HT-29 (cell line): ENCODE measurements around the gene DDX5. TPM values are rescaled to one million over a fixed set of nuclear protein-coding genes. Genes with fewer than 3 reads are reported as not detected.

Experiments used
- DNase-seq: peaks from one replicate; pipeline ENCODE4 v3.0.0-alpha.2; 2015; ENCODE audit warnings: low spot score
- small RNA-seq: library from RNA; depleted of rRNA; stranded (forward); fragments of <200 nt; gene quantifications from one replicate; pipeline ENCODE3, GENCODE V24; 2014
- total RNA-seq: library from RNA; depleted of rRNA; stranded (reverse); fragments of >200 nt; shearing (Covaris generic); gene quantifications from 2 replicates; pipeline ENCODE4 v1.2.3, GENCODE V29; 2014; rRNA removed

Gene DDX5
- total RNA-seq, 1 experiment from 2014 or later, result 222 TPM

DNA sequence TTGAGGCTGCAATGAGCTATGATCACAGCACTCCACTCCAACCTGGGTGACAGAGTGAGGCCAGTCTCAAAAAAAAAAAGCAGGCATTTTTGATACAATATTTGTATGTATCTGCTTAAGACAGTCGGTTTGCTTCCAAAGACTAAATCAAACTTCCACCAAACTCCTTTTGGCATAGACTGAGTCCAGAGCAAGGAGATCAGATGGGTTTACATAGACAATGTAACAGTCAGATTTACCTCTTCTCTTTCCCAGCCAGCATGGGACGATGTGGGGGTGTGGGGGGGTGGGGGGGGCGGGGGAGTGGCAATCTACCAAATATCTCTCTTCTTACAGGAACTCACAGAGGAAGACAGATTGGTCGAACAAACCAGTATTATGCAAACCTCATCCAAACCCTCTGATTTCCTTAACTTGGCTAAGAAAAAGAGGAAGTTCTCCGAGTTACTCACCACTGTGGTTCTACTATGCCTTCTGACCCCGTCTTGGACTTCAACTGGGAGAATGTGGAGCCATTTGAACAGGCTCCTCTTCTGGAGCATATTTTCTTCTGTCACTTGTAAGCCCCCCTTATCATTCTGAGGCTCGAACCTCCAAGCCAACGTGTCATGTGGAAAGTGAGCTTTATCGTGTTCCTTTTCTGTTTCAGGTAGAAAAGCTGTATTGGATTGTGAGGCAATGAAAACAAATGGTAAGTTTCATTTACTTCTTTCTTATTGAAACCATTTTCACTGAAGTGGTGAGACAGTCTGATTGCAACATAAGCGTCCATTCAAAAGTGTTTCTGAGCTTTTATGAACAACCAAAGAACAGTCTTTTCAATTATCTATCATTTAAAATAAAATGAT lies 57.2 kb downstream of the DDX5 start, which contains the start of gene MILR1:
TSS of gene MILR1 (plus strand) at position 451 of the 848 bp plus-strand sequence. CDS start at position 505, 54 bp downstream.
- peak; percentile 81 for DNase-seq

Small RNA genes within 50 kb of the gene (small RNA-seq; reads per million reads assigned to genes)
- not detected for gene ATP5MFP4

Other genes starting within 250 kb of the DDX5 start
- 9.7 and 9.8 TPM in 2 replicates for gene TEX2, start 243.0 kb downstream of the DDX5 start, total RNA-seq
- gene PECAM1, start 115.4 kb downstream of the DDX5 start, total RNA-seq, result 0.57 and 2.2 TPM in 2 replicates
- 0.71 and 2.5 TPM in 2 replicates for gene MILR1, start 57.2 kb downstream of the DDX5 start, total RNA-seq
- 5.1 and 6.5 TPM in 2 replicates for gene POLG2, start 9.2 kb downstream of the DDX5 start, total RNA-seq
- gene CEP95, start 688 bp upstream of the DDX5 start, total RNA-seq, result 32.0 and 35.2 TPM in 2 replicates
- gene SMURF2, start 156.0 kb upstream of the DDX5 start, total RNA-seq, result 9.5 and 10.7 TPM in 2 replicates